HepG2 (cell line): ENCODE data around the gene ZFHX3. TPM values are rescaled to one million over a fixed set of nuclear protein-coding genes. Genes with fewer than 3 reads are reported as not detected.

Source experiments
- DZIP1 ChIP-seq: sonication (generic); formaldehyde crosslinking; IDR thresholded peaks from 2 replicates; pipeline ENCODE4 v1.5.0; 2020; ENCODE audit warnings: mild to moderate bottlenecking, missing genetic modification reagents
- KMT2A ChIP-seq: sonication (generic); formaldehyde crosslinking; IDR thresholded peaks from 2 replicates; pipeline ENCODE4 v1.4.0; 2020; ENCODE audit warnings: missing genetic modification reagents
- MLX ChIP-seq: IDR thresholded peaks from 2 replicates; pipeline ENCODE4 v1.6.1; 2016
- NR3C1 ChIP-seq: sonication (generic); formaldehyde crosslinking; IDR thresholded peaks from 2 replicates; pipeline ENCODE4 v1.4.0; 2020; ENCODE audit warnings: missing genetic modification reagents
- SMAD1 ChIP-seq: sonication (generic); formaldehyde crosslinking; IDR thresholded peaks from 2 replicates; pipeline ENCODE4 v1.4.0; 2020; ENCODE audit warnings: missing genetic modification reagents, low read depth, mild to moderate bottlenecking, borderline replicate concordance
- SRSF1 ChIP-seq: fragments of 200-400 bp; formaldehyde crosslinking; optimal IDR thresholded peaks from 2 replicates; pipeline ENCODE3; 2017; ENCODE audit warnings: mild to moderate bottlenecking, low read depth, low read length, moderate library complexity
- TP53 ChIP-seq: sonication (generic); formaldehyde crosslinking; conservative IDR thresholded peaks from 2 replicates; pipeline ENCODE4 v1.4.0; 2020; ENCODE audit warnings: missing genetic modification reagents
- ZBTB40 ChIP-seq, 2 experiments: fragments of 450-650 bp in 1 of 2; sonication (generic) in 1 of 2; formaldehyde crosslinking in 1 of 2; IDR thresholded peaks; 2 replicates each; pipeline versions ENCODE4 v1.6.1 to v1.8.0; 2016 to 2022; ENCODE audit warnings: antibody characterized with exemption in 1 of 2, mild to moderate bottlenecking in 1 of 2, missing genetic modification reagents in 1 of 2
- ZMYM4 ChIP-seq: sonication (generic); formaldehyde crosslinking; IDR thresholded peaks from 2 replicates; pipeline ENCODE4 v1.8.1; 2023; ENCODE audit warnings: mild to moderate bottlenecking, missing genetic modification reagents
- ZNF235 ChIP-seq: sonication (generic); formaldehyde crosslinking; IDR thresholded peaks from 2 replicates; pipeline ENCODE4 v1.8.1; 2023; ENCODE audit warnings: mild to moderate bottlenecking, missing genetic modification reagents, borderline replicate concordance
- ZNF382 ChIP-seq: sonication (generic); formaldehyde crosslinking; IDR thresholded peaks from 2 replicates; pipeline ENCODE4 v1.5.0; 2020; ENCODE audit warnings: missing genetic modification reagents, mild to moderate bottlenecking, borderline replicate concordance
- ZNF451 ChIP-seq: sonication (generic); formaldehyde crosslinking; IDR thresholded peaks from 2 replicates; pipeline ENCODE4 v1.5.0; 2020; ENCODE audit warnings: mild to moderate bottlenecking, missing genetic modification reagents
- ZNF510 ChIP-seq: sonication (generic); formaldehyde crosslinking; IDR thresholded peaks from 2 replicates; pipeline ENCODE4 v1.4.0; 2020; ENCODE audit warnings: low read depth, mild to moderate bottlenecking, missing genetic modification reagents
- ZNF549 ChIP-seq: sonication (generic); formaldehyde crosslinking; IDR thresholded peaks from 2 replicates; pipeline ENCODE4 v1.5.0; 2020; ENCODE audit warnings: missing genetic modification reagents
- ZNF672 ChIP-seq: sonication (generic); formaldehyde crosslinking; IDR thresholded peaks from 2 replicates; pipeline ENCODE4 v1.8.1; 2022; ENCODE audit warnings: missing genetic modification reagents
- ZNF768 ChIP-seq: sonication (generic); formaldehyde crosslinking; IDR thresholded peaks from 2 replicates; pipeline ENCODE4 v1.4.0; 2020; ENCODE audit warnings: missing genetic modification reagents
- ZNF792 ChIP-seq: IDR thresholded peaks from 2 replicates; pipeline ENCODE4 v1.6.1; 2016
- polyA plus RNA-seq, 8 experiments: library from polyadenylated mRNA; depleted of rRNA in 3 of 8; stranded (reverse) in 7 of 8; unstranded in 1 of 8; fragments of >200 nt; fragmentation: Illumina TruSeq in 4 of 8; extraction: Trizol in 4 of 8; gene quantifications; 2 replicates each; pipeline versions ENCODE4 v1.2.1 to v1.2.3, GENCODE V29; 2011 to 2016; ENCODE audit warnings: low read depth in 4 of 8, missing spikeins in 1 of 8, mixed read lengths in 1 of 8; ENCODE audit not compliant: insufficient read depth in 1 of 8
- total RNA-seq, 5 experiments: library from RNA; depleted of rRNA; stranded (reverse); fragments of >200 nt; fragmentation: Illumina TruSeq; extraction: Trizol; gene quantifications; 2 replicates each; pipeline ENCODE4 v1.2.3, GENCODE V29; 2016; ENCODE audit warnings: low read depth in 1 of 5

The ZFHX3 gene
- total and polyA plus RNA-seq, 2 of the 13 experiments (the other 11 are each of a cell fraction or from before 2014, with no cell fraction given) = 5.0 to 6.0 TPM

GRCh38 chr16:73047536-73048291 lies at the start of gene ZFHX3 (continued):
- TF ChIP-seq ZNF510 (CRISPR knock-in tag) (no peak), SRSF1 (peak; percentile 34), ZNF792 (CRISPR knock-in tag) (peak; percentile 38; the same call in 1 of the 2 replicates), ZNF672 (CRISPR knock-in tag) (no peak), ZMYM4 (CRISPR knock-in tag) (no peak; the same call in 1 of the 2 replicates), ZBTB40 (IDR thresholded peaks at IDR 0.05) (no peak), ZBTB40 (CRISPR knock-in tag; IDR thresholded peaks at IDR 0.05) (peak; percentile 81), ZNF549 (CRISPR knock-in tag) (no peak), ZNF768 (CRISPR knock-in tag) (peak; percentile 66; the same call in 1 of the 2 replicates), TP53 (no peak), SMAD1 (CRISPR knock-in tag) (peak; percentile 74; the same call in 1 of the 2 replicates), NR3C1 (no peak), ZNF235 (CRISPR knock-in tag) (0 out of 2 replicates have a peak, but pooled peaks have one; percentile 81), MLX (CRISPR knock-in tag) (0 out of 2 replicates have a peak, but pooled peaks have one; percentile 27), DZIP1 (CRISPR knock-in tag) (0 out of 2 replicates have a peak, but pooled peaks have one; percentile 71), KMT2A (CRISPR knock-in tag) (peak; percentile 91; the same call in 1 of the 2 replicates), ZNF451 (CRISPR knock-in tag) (peak; percentile 48; the same call in 1 of the 2 replicates), ZNF382 (CRISPR knock-in tag) (no peak)
